B cell (primary cell): ENCODE data around the gene LRP5. TPM values are rescaled to one million over a fixed set of nuclear protein-coding genes. Genes with fewer than 3 reads are reported as not detected.

ENCODE experiments used
- ATAC-seq: fragments of 200-7000 bp; cut with Tn5 transposase; one replicate; pipeline ENCODE4 v1.10.0; 2021; ENCODE audit warnings: low read depth, mild to moderate bottlenecking, moderate number of reproducible peaks, moderate library complexity
- CTCF ChIA-PET: fragments of 350-600 bp; sonication (Branson Sonifier 250); formaldehyde crosslinking; loops from one replicate; lab custom pipeline; 2021; ENCODE audit warnings: antibody characterized with exemption, inconsistent platforms; lab: Charles Lee
- POLR2A ChIA-PET: fragments of 350-600 bp; sonication (Branson Sonifier 250); formaldehyde crosslinking; loops from one replicate; lab custom pipeline; 2021; ENCODE audit warnings: antibody characterized with exemption; lab: Charles Lee
- DNase-seq: peaks from one replicate; pipeline ENCODE4 v3.0.0; 2013
- H2AFZ ChIP-seq: 2 replicates; pipeline ENCODE4 v1.6.1; 2012; ENCODE audit warnings: mild to moderate bottlenecking, low read depth, low read length; ENCODE audit not compliant: insufficient read depth, poor library complexity, severe bottlenecking
- H3K27ac ChIP-seq, 2 donors: 1 replicate in 1 of 2; 2 replicates in 1 of 2; pipeline ENCODE4 v1.5.1; 2012 to 2013; ENCODE audit warnings: low read length in 2 of 2, mild to moderate bottlenecking in 2 of 2, moderate library complexity in 1 of 2
- H3K27me3 ChIP-seq, 4 experiments: fragments of 200-600 bp in 1 of 4; sonication (generic) in 1 of 4; replicated peaks in 1 of 4; 1 replicate in 2 of 4; 2 replicates in 2 of 4; pipeline versions ENCODE4 v1.6.1 to v1.7.0; 2013 to 2016; ENCODE audit warnings: low read length in 3 of 4, mild to moderate bottlenecking in 2 of 4, mixed read lengths in 1 of 4, moderate library complexity in 1 of 4; ENCODE audit not compliant: insufficient read depth in 4 of 4, control insufficient read depth in 3 of 4; ENCODE audit errors: control extremely low read depth in 1 of 4
- H3K36me3 ChIP-seq, 2 experiments: replicated peaks in 1 of 2; 1 replicate in 1 of 2; 2 replicates in 1 of 2; pipeline versions ENCODE4 v1.6.1 to v1.7.1; 2013; ENCODE audit warnings: low read length in 1 of 2; ENCODE audit not compliant: insufficient read depth in 2 of 2, control insufficient read depth in 1 of 2; ENCODE audit errors: control extremely low read depth in 1 of 2, extremely low read depth in 1 of 2
- H3K4me1 ChIP-seq, 2 donors: fragments of 200-600 bp in 1 of 2; sonication (generic) in 1 of 2; 1 replicate in 1 of 2; 2 replicates in 1 of 2; pipeline versions ENCODE4 v1.5.1 to v1.6.1; 2013 to 2017; ENCODE audit warnings: low read length in 2 of 2; ENCODE audit not compliant: control insufficient read depth in 2 of 2, insufficient read depth in 2 of 2
- H3K4me2 ChIP-seq: replicated peaks from 2 replicates; pipeline ENCODE3; 2012; ENCODE audit warnings: mild to moderate bottlenecking, low read depth, low read length; ENCODE audit not compliant: poor library complexity, severe bottlenecking
- H3K4me3 ChIP-seq, 5 experiments: fragments of 200-600 bp in 1 of 5; sonication (generic) in 1 of 5; 1 replicate in 3 of 5; 2 replicates in 2 of 5; pipeline versions ENCODE4 v1.5.1 to v1.7.0; 2011 to 2016; ENCODE audit warnings: low read length in 4 of 5, mild to moderate bottlenecking in 4 of 5, low read depth in 2 of 5, control low read depth in 1 of 5, moderate library complexity in 1 of 5; ENCODE audit not compliant: insufficient read depth in 1 of 5; ENCODE audit errors: control extremely low read depth in 1 of 5, extremely low read depth in 1 of 5
- H3K79me2 ChIP-seq: fragments of 200-600 bp; sonication (generic); one replicate; pipeline ENCODE4 v1.6.0; 2016; ENCODE audit warnings: low read length; ENCODE audit not compliant: control insufficient read depth, insufficient read depth
- H3K9ac ChIP-seq: fragments of 200-600 bp; sonication (generic); 2 replicates; pipeline ENCODE4 v1.6.1; 2017; ENCODE audit warnings: mild to moderate bottlenecking, low read length, moderate library complexity
- H3K9me3 ChIP-seq, 3 donors: one replicate each; pipeline versions ENCODE4 v1.6.1 to v1.7.1; 2013; ENCODE audit warnings: low read length in 2 of 3; ENCODE audit not compliant: control insufficient read depth in 2 of 3, insufficient read depth in 1 of 3; ENCODE audit errors: control extremely low read depth in 1 of 3
- H4K20me1 ChIP-seq: 2 replicates; pipeline ENCODE4 v1.6.0; 2012; ENCODE audit warnings: mild to moderate bottlenecking, low read length; ENCODE audit not compliant: insufficient read depth, control insufficient read depth, poor library complexity, severe bottlenecking
- H3K27ac Mint-ChIP-seq: one replicate; pipeline ENCODE4 v1.8.0; 2021; ENCODE audit warnings: mixed read lengths
- H3K27me3 Mint-ChIP-seq: one replicate; pipeline ENCODE4 v1.8.0; 2021; ENCODE audit warnings: mixed read lengths
- H3K4me1 Mint-ChIP-seq: one replicate; pipeline ENCODE4 v1.8.0; 2021; ENCODE audit warnings: mixed read lengths
- H3K4me3 Mint-ChIP-seq: one replicate; pipeline ENCODE4 v1.8.0; 2021; ENCODE audit warnings: mixed read lengths
- H3K9me3 Mint-ChIP-seq: one replicate; pipeline ENCODE4 v1.8.0; 2022; ENCODE audit warnings: mixed read lengths; ENCODE audit not compliant: insufficient read depth
- CTCF ChIP-seq: fragments of 200-600 bp; IDR thresholded peaks from one replicate; pipeline ENCODE4 v1.8.0; 2022; ENCODE audit warnings: antibody characterized with exemption, mild to moderate bottlenecking
- EZH2 ChIP-seq: IDR thresholded peaks from 2 replicates; pipeline ENCODE4 v1.6.1; 2012; ENCODE audit warnings: borderline replicate concordance, low read depth, mild to moderate bottlenecking, moderate library complexity, low read length; ENCODE audit not compliant: insufficient read depth, poor library complexity, severe bottlenecking
- WGBS: methylation state at CpG from one replicate; pipeline ENCODE4 v1.1.5; 2013; ENCODE audit warnings: missing lambda C conversion rate; ENCODE audit not compliant: insufficient coverage; 5-methylcytosine and 5-hydroxymethylcytosine counted together
- intact Hi-C: fragments of 100-400 bp; cut with micrococcal nuclease; formaldehyde crosslinking; loops from one replicate; pipeline ENCODE4 v1.10.0; 2022
- polyA plus RNA-seq: library from polyadenylated mRNA; depleted of rRNA; stranded (reverse); fragments of >200 nt; gene quantifications from 2 replicates; pipeline ENCODE4 v1.2.3, GENCODE V29; 2012
- total RNA-seq, 2 donors: library from RNA; stranded (reverse); fragments of 120-200 nt in 1 of 2; gene quantifications; 1 replicate in 1 of 2; 2 replicates in 1 of 2; pipeline versions ENCODE4 v1.2.3 to v1.2.4, GENCODE V29; 2013 to 2022

Gene LRP5
- total and polyA plus RNA-seq, 2 donors (not counting 1 experiment from before 2014, with no cell fraction given), result 2.4 to 13.9 TPM

- Histone ChIP-seq H3K27me3 (peaks cover 0 to 18% (median 3%) of the 10 kb centered on the region in 4 experiments), H4K20me1 (no peaks in the 10 kb centered on the region), H3K4me2 (no peak overlapping the region), H3K4me1 (no peaks in the 10 kb centered on the region), H3K79me2 (peaks cover 4% of the 10 kb centered on the region), H3K27ac (no peak overlapping the region), H2AFZ (no peak overlapping the region), H3K4me3 (no peak overlapping the region), H3K9me3 (peaks cover 0 to 12% (median 0%) of the 10 kb centered on the region in 3 donors), H3K36me3 (no peaks in the 10 kb centered on the region), H3K9ac (no peak overlapping the region)
- H3K4me3 Mint-ChIP-seq, result no peak overlapping the region
- ATAC-seq, result no peak
- no peaks in the 10 kb centered on the region for H3K9me3 Mint-ChIP-seq
- H3K27me3 Mint-ChIP-seq, result peaks cover 7% of the 10 kb centered on the region
- no peaks in the 10 kb centered on the region for H3K4me1 Mint-ChIP-seq
- ChIA-PET CTCF (interaction anchor here (1.4 kb wide), 1 partner anchor 24 kb away, joined by 3 read pairs; no protein-coding TSS in a partner anchor), POLR2A (no interaction called here)
- intact Hi-C loops, result no loop called here
- 92% methylated on average over 14 of the region's 16 CpGs for WGBS
- H3K27ac Mint-ChIP-seq, result no peak overlapping the region
- no peak for TF ChIP-seq CTCF
- TF ChIP-seq EZH2, result no peak
- DNase-seq, result no peak
Observed at GRCh38 chr11:68321293-68322051, 9.1 kb downstream of the LRP5 start.

- Histone ChIP-seq H3K36me3 (no peaks in the 10 kb centered on the region), H3K9ac (no peak overlapping the region), H3K27me3 (peaks cover 0 to 24% (median 3%) of the 10 kb centered on the region in 4 experiments), H3K79me2 (peaks cover 7% of the 10 kb centered on the region), H3K4me3 (no peak overlapping the region), H3K27ac (no peak overlapping the region), H3K4me1 (no peaks in the 10 kb centered on the region), H3K4me2 (no peak overlapping the region), H3K9me3 (peaks cover 0 to 13% (median 0%) of the 10 kb centered on the region in 3 donors), H2AFZ (no peak overlapping the region), H4K20me1 (no peaks in the 10 kb centered on the region)
- TF ChIP-seq EZH2 (no peak), CTCF (no peak)
- CTCF ChIA-PET, result no interaction called here
- DNase-seq (no peak), ATAC-seq (no peak)
- POLR2A ChIA-PET, result no interaction called here
- H3K4me1 Mint-ChIP-seq, result no peaks in the 10 kb centered on the region
- peaks cover 4% of the 10 kb centered on the region for H3K27me3 Mint-ChIP-seq
- H3K4me3 Mint-ChIP-seq, result no peak overlapping the region
- 99% methylated on average over 9 of the region's 9 CpGs for WGBS
- H3K27ac Mint-ChIP-seq, result no peak overlapping the region
- intact Hi-C loops, result no loop called here
- H3K9me3 Mint-ChIP-seq, result no peaks in the 10 kb centered on the region
Observed at GRCh38 chr11:68322052-68322430, 9.7 kb downstream of the LRP5 start.
